LNCAP (cell line): ENCODE results near the gene IL20RA.

Source experiments
- CTCF ChIP-seq: fragments of 450-650 bp; IDR thresholded peaks from 2 replicates; pipeline ENCODE4 v1.5.1; 2017; ENCODE audit warnings: mild to moderate bottlenecking

IL20RA gene

GRCh38 chr6:137044366-137045221 lies at the start of gene IL20RA:
TSS of gene IL20RA (minus strand) at chr6:137044965. CDS start at chr6:137044728, 237 bp downstream.
- TF ChIP-seq CTCF = no peak

GRCh38 chr6:137093183-137094069 lies 48.7 kb upstream of the IL20RA start:
- no peak for TF ChIP-seq CTCF

- no peak for TF ChIP-seq CTCF
These were observed 47.3 kb upstream of the IL20RA start for GRCh38 chr6:137092018-137092417.

- no peak for TF ChIP-seq CTCF
These were observed 44.5 kb upstream of the IL20RA start for GRCh38 chr6:137089305-137089704.

DNA sequence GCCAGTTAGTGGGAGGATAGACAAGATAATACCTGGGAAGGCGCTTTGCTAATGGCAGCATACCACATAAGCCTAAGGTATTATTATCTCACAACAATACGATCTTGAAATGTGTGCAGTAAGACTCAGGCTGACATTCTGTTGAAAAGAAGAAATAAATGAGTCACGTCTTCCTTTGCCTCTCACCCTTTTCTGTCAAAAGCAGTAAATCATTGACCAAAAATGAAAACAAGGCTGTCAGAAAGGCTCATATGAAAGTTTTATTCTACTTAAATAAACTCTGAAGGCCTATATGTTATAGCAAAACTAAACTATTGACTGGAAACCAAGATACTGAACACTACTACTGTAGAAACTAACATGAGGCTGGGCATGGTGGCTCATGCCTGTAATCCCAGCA lies 43.1 kb upstream of the IL20RA start:
- TF ChIP-seq CTCF = no peak

- TF ChIP-seq CTCF = no peak
These were observed 41.3 kb upstream of the IL20RA start for GRCh38 chr6:137086031-137086430.

DNA sequence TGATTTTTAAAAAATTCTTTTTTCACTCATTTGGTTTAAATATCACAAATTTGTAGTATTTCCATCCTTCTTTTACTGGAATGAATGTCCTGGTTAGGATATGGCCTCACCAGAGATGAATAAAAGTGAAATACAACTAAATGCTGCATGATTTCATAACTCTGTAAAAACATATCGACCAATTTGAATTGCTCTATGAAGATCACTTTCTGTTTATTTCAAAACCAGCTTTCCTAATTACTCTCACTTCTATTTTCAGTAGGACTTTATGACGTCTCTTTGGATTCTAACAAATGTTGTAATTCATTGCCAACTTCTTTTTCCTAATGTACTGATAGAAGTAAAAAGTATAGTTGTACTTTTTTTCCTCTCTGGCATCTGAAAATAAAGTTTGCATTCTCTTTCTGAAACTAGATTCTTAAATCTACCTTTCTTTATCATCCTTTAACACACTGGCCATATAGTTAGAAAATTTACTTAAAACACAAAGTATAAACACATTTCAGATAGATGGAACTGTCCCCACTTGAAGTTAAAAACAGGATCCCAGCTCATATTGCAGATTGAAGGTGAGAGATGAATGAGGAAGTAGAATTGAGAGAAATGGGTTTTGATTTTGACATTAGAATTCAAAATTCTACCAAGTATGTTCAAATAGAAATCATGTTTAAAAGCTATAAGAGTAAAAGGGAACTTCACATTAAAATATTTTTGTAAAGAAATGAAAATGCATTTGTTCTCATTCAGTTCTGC lies 40.3 kb upstream of the IL20RA start:
- no peak for TF ChIP-seq CTCF
